ENCODE measurements around the gene EEF2K.

EEF2K gene

DNA sequence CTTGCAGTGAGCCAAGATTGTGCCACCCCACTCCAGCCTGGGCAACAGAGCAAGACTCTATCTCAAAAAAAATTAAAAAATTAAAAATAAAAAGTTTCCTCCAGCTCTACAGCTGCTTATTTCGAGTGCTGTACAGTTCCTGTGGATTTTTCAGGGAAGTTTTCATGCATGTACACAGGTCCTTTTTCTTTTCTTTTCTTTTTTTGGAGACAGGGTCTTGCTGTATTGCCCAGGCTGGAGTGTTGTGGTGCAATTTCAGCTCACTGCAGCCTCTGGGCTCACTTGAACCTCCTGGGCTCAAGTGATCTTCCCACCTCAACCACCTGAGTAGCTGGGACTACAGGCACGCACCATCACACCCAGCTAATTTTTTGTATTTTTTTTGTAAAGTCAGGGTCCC is 15.9 kb downstream of the EEF2K start:
- TF ChIP-seq FOXP2 (optimal IDR thresholded peaks at IDR 0.05; ENCODE audit: borderline replicate concordance, extremely low read depth, extremely low read length, insufficient read depth) (no peak), POLR2AphosphoS5 (IDR thresholded peaks at IDR 0.05; ENCODE audit: low read depth, low read length) (no peak), TAF1 (IDR thresholded peaks at IDR 0.05; ENCODE audit: borderline replicate concordance, insufficient read depth, low read length) (no peak), SIN3A (IDR thresholded peaks at IDR 0.05; ENCODE audit: borderline replicate concordance, insufficient read depth, low read length) (no peak)
- TF ChIP-seq, protein P1, sequence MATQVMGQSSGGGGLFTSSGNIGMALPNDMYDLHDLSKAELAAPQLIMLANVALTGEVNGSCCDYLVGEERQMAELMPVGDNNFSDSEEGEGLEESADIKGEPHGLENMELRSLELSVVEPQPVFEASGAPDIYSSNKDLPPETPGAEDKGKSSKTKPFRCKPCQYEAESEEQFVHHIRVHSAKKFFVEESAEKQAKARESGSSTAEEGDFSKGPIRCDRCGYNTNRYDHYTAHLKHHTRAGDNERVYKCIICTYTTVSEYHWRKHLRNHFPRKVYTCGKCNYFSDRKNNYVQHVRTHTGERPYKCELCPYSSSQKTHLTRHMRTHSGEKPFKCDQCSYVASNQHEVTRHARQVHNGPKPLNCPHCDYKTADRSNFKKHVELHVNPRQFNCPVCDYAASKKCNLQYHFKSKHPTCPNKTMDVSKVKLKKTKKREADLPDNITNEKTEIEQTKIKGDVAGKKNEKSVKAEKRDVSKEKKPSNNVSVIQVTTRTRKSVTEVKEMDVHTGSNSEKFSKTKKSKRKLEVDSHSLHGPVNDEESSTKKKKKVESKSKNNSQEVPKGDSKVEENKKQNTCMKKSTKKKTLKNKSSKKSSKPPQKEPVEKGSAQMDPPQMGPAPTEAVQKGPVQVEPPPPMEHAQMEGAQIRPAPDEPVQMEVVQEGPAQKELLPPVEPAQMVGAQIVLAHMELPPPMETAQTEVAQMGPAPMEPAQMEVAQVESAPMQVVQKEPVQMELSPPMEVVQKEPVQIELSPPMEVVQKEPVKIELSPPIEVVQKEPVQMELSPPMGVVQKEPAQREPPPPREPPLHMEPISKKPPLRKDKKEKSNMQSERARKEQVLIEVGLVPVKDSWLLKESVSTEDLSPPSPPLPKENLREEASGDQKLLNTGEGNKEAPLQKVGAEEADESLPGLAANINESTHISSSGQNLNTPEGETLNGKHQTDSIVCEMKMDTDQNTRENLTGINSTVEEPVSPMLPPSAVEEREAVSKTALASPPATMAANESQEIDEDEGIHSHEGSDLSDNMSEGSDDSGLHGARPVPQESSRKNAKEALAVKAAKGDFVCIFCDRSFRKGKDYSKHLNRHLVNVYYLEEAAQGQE (IDR thresholded peaks at IDR 0.05; ENCODE audit: insufficient read depth in 1 of 2, low read depth in 2 of 2, low read length in 2 of 2), result no peak

DNA sequence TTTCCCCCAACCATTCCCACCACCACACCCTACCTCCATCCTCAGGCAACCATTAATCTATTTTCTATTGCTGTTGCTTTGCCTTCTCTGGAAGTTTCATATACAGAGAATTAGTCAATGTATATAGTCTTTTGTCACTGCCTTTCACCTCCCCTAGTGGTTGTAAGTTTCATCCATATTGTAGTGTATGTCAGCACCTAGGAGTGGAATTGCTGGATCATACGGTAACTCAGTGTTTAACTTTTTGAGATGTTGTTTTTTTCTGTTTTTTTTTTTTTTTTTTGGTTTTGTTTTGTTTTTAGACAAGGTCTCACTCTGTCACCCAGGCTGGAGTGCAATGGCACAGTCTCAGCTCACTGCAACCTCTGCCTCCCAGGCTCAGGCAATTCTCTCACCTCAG is 16.9 kb downstream of the EEF2K start:
- TF ChIP-seq, protein P1 (IDR thresholded peaks at IDR 0.05; ENCODE audit: insufficient read depth in 1 of 2, low read depth in 2 of 2, low read length in 2 of 2), result no peak
- TF ChIP-seq POLR2AphosphoS5 (IDR thresholded peaks at IDR 0.05; ENCODE audit: low read depth, low read length) (no peak), TAF1 (IDR thresholded peaks at IDR 0.05; ENCODE audit: borderline replicate concordance, insufficient read depth, low read length) (no peak), FOXP2 (optimal IDR thresholded peaks at IDR 0.05; ENCODE audit: borderline replicate concordance, extremely low read depth, extremely low read length, insufficient read depth) (no peak), SIN3A (IDR thresholded peaks at IDR 0.05; ENCODE audit: borderline replicate concordance, insufficient read depth, low read length) (no peak)

DNA sequence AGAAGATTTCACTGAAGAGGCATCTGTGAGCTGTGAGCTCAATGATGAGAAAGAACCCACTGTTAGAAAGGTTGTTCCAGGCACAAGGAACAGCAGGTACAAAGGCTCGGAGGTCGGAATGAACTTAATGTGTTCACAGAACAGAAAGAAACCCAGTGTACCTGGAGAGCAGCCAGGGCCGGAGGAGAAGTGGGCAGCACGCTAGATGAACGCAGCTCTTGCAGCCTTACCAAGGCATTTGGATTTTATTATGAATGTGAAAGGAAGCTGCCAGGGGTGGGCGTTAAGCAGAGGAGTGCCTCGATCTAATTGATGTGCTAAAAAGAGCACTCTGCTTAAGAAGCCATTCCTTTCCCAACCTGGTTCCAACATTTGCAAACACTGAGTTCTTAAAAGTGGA is 19.0 kb downstream of the EEF2K start:
- TF ChIP-seq SIN3A (IDR thresholded peaks at IDR 0.05; ENCODE audit: borderline replicate concordance, insufficient read depth, low read length) (no peak), FOXP2 (optimal IDR thresholded peaks at IDR 0.05; ENCODE audit: borderline replicate concordance, extremely low read depth, extremely low read length, insufficient read depth) (no peak), TAF1 (IDR thresholded peaks at IDR 0.05; ENCODE audit: borderline replicate concordance, insufficient read depth, low read length) (no peak), POLR2AphosphoS5 (IDR thresholded peaks at IDR 0.05; ENCODE audit: low read depth, low read length) (no peak)
- TF ChIP-seq, protein P1 (IDR thresholded peaks at IDR 0.05; ENCODE audit: insufficient read depth in 1 of 2, low read depth in 2 of 2, low read length in 2 of 2), result no peak

DNA sequence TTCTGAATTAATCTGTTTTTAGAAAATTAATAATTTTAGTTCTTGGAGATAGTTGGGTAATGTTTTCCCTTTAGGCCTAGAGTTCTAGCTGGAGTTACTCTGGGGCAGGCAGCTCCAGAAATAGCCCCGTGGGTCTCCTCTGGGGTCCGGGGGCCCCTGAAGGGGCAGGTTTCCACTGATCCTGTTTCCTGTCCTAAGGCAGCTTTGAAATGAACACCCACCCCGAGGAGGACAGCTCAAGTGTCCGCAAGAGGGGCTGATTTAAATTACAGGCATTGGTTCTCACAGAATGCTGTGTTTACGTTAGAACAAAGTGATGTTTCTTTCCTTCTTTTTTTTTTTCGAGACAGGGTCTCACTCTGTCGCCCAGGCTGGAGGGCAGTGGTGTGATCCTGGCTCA is 23.8 kb downstream of the EEF2K start:
- TF ChIP-seq, protein P1 (IDR thresholded peaks at IDR 0.05; ENCODE audit: insufficient read depth in 1 of 2, low read depth in 2 of 2, low read length in 2 of 2), result no peak
- TF ChIP-seq SIN3A (IDR thresholded peaks at IDR 0.05; ENCODE audit: borderline replicate concordance, insufficient read depth, low read length), result no peak
- no peak for TF ChIP-seq FOXP2 (optimal IDR thresholded peaks at IDR 0.05; ENCODE audit: borderline replicate concordance, extremely low read depth, extremely low read length, insufficient read depth)
- TF ChIP-seq POLR2AphosphoS5 (IDR thresholded peaks at IDR 0.05; ENCODE audit: low read depth, low read length), result no peak
